KMS-11 (cell line): ENCODE results near the gene ELMO1.

ENCODE experiments used
- H2AFZ ChIP-seq: fragments of 200-600 bp; sonication (generic); 2 replicates; pipeline ENCODE4 v1.6.1; 2016; ENCODE audit warnings: antibody characterized with exemption, mixed run types, low read depth
- H3K27ac ChIP-seq: fragments of 200-600 bp; sonication (generic); 2 replicates; pipeline ENCODE4 v1.6.1; 2016; ENCODE audit warnings: mild to moderate bottlenecking, mixed run types
- H3K27me3 ChIP-seq: fragments of 200-600 bp; sonication (generic); 2 replicates; pipeline ENCODE4 v1.6.1; 2017; ENCODE audit warnings: mild to moderate bottlenecking, low read depth, mixed run types, moderate library complexity; ENCODE audit not compliant: insufficient read depth
- H3K36me3 ChIP-seq: fragments of 200-600 bp; sonication (generic); 2 replicates; pipeline ENCODE4 v1.6.1; 2017; ENCODE audit warnings: mild to moderate bottlenecking, mixed run types; ENCODE audit not compliant: insufficient read depth
- H3K4me1 ChIP-seq: fragments of 200-600 bp; sonication (generic); 2 replicates; pipeline ENCODE4 v1.6.1; 2016; ENCODE audit warnings: mild to moderate bottlenecking, low read depth, mixed run types; ENCODE audit not compliant: poor library complexity, severe bottlenecking
- H3K4me2 ChIP-seq: fragments of 200-600 bp; sonication (generic); 2 replicates; pipeline ENCODE4 v1.7.0; 2016; ENCODE audit warnings: mild to moderate bottlenecking, mixed run types
- H3K4me3 ChIP-seq: fragments of 200-600 bp; sonication (generic); IDR thresholded peaks from 2 replicates; pipeline ENCODE4 v1.6.1; 2017; ENCODE audit warnings: low read depth, low read length, mixed read lengths; ENCODE audit not compliant: insufficient read depth
- H3K79me2 ChIP-seq: fragments of 200-600 bp; sonication (generic); 2 replicates; pipeline ENCODE4 v1.6.1; 2016; ENCODE audit warnings: low read depth, mixed run types; ENCODE audit not compliant: insufficient read depth
- H3K9ac ChIP-seq: fragments of 200-600 bp; sonication (generic); 2 replicates; pipeline ENCODE4 v1.6.1; 2016; ENCODE audit warnings: mild to moderate bottlenecking, mixed run types
- H4K20me1 ChIP-seq: fragments of 200-600 bp; sonication (generic); 2 replicates; pipeline ENCODE4 v1.6.1; 2016; ENCODE audit warnings: mild to moderate bottlenecking, mixed run types; ENCODE audit not compliant: insufficient read depth
- TF ChIP-seq, protein P1 (sequence below): fragments of 200-600 bp; sonication (generic); conservative IDR thresholded peaks from 2 replicates; pipeline ENCODE4 v1.6.1; 2017; ENCODE audit warnings: low read depth, mild to moderate bottlenecking, antibody characterized with exemption, low read length, moderate library complexity, mixed read lengths

ELMO1 gene

DNA sequence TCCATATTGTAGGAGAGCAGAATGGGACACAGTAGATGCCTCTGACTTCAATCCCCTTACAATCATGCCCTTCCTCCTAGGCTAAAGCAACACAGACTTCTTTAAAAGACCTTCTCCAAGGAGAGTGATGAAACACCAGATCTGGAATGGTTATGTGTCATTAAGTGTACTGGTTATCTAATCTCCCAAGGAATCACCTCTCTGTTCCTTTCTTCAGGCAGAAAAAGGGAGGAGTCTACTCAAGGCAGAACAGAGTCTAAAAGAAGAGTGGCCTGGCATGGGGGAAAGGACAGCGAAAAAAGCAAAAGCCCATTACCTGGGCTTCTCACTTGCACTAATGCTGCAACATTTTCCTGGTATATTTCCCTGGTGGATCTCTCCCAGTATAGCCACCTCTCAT lies 2.9 kb downstream of the ELMO1 start:
- Histone ChIP-seq H3K36me3 (no peaks in the 10 kb centered on the region), H4K20me1 (no peaks in the 10 kb centered on the region), H3K4me3 (no peak overlapping the region), H3K79me2 (no peaks in the 10 kb centered on the region), H3K4me2 (no peak overlapping the region), H3K27ac (no peak overlapping the region), H3K9ac (no peak overlapping the region), H2AFZ (no peak overlapping the region), H3K27me3 (no peaks in the 10 kb centered on the region), H3K4me1 (peaks cover 8% of the 10 kb centered on the region)
- TF ChIP-seq, protein P1, sequence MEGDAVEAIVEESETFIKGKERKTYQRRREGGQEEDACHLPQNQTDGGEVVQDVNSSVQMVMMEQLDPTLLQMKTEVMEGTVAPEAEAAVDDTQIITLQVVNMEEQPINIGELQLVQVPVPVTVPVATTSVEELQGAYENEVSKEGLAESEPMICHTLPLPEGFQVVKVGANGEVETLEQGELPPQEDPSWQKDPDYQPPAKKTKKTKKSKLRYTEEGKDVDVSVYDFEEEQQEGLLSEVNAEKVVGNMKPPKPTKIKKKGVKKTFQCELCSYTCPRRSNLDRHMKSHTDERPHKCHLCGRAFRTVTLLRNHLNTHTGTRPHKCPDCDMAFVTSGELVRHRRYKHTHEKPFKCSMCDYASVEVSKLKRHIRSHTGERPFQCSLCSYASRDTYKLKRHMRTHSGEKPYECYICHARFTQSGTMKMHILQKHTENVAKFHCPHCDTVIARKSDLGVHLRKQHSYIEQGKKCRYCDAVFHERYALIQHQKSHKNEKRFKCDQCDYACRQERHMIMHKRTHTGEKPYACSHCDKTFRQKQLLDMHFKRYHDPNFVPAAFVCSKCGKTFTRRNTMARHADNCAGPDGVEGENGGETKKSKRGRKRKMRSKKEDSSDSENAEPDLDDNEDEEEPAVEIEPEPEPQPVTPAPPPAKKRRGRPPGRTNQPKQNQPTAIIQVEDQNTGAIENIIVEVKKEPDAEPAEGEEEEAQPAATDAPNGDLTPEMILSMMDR = no peak

- H3K4me2 ChIP-seq = no peak overlapping the region
- H3K4me1 ChIP-seq = peaks cover 8% of the 10 kb centered on the region
- H4K20me1 ChIP-seq = no peaks in the 10 kb centered on the region
- H3K4me3 ChIP-seq = no peak overlapping the region
- no peak overlapping the region for H3K27ac ChIP-seq
- no peaks in the 10 kb centered on the region for H3K36me3 ChIP-seq
- no peak overlapping the region for H2AFZ ChIP-seq
- no peaks in the 10 kb centered on the region for H3K79me2 ChIP-seq
- H3K9ac ChIP-seq = no peak overlapping the region
- H3K27me3 ChIP-seq = no peaks in the 10 kb centered on the region
- TF ChIP-seq, protein P1 = no peak
Observed at GRCh38 chr7:37445064-37445723, 3.5 kb downstream of the ELMO1 start.

- H3K27ac ChIP-seq = no peak overlapping the region
- TF ChIP-seq, protein P1 = no peak
- H3K4me3 ChIP-seq = no peak overlapping the region
- no peak overlapping the region for H3K4me2 ChIP-seq
- H2AFZ ChIP-seq = no peak overlapping the region
- H3K79me2 ChIP-seq = no peaks in the 10 kb centered on the region
- H4K20me1 ChIP-seq = no peaks in the 10 kb centered on the region
- H3K36me3 ChIP-seq = no peaks in the 10 kb centered on the region
- H3K27me3 ChIP-seq = no peaks in the 10 kb centered on the region
- no peaks in the 10 kb centered on the region for H3K4me1 ChIP-seq
- H3K9ac ChIP-seq = no peak overlapping the region
Observed at GRCh38 chr7:37443627-37444026, 5.0 kb downstream of the ELMO1 start.

- no peaks in the 10 kb centered on the region for H3K79me2 ChIP-seq
- no peaks in the 10 kb centered on the region for H4K20me1 ChIP-seq
- H3K4me2 ChIP-seq = no peak overlapping the region
- H3K36me3 ChIP-seq = no peaks in the 10 kb centered on the region
- no peaks in the 10 kb centered on the region for H3K4me1 ChIP-seq
- no peaks in the 10 kb centered on the region for H3K27me3 ChIP-seq
- TF ChIP-seq, protein P1 = no peak
- H2AFZ ChIP-seq = no peak overlapping the region
- no peak overlapping the region for H3K4me3 ChIP-seq
- H3K27ac ChIP-seq = no peak overlapping the region
- no peak overlapping the region for H3K9ac ChIP-seq
Observed at GRCh38 chr7:37442268-37442667, 6.4 kb downstream of the ELMO1 start.
